ENCODE data around the gene VSTM2L. TPM values are rescaled to one million over a fixed set of nuclear protein-coding genes. Genes with fewer than 3 reads are reported as not detected.

The VSTM2L gene
- total and polyA plus RNA-seq, 2 of the 13 experiments (the other 11 are each of a cell fraction or from before 2014, with no cell fraction given), result not detected

- no peak overlapping the region for H3K4me2 ChIP-seq (ENCODE audit: low read depth, low read length)
- peaks cover 11 to 75% of the 10 kb centered on the region in 2 experiments for H3K27me3 ChIP-seq (ENCODE audit: control insufficient read depth in 1 of 2, insufficient read depth in 2 of 2, low read length in 2 of 2)
- H2AFZ ChIP-seq (ENCODE audit: low read length), result no peak overlapping the region
- ChIA-PET POLR2A (no interaction called here), CTCF (ENCODE audit: low intra/inter-chr PET ratio, low total read pairs) (no interaction called here)
- H3K27ac ChIP-seq (ENCODE audit: extremely low read length, insufficient read depth, low read length), result no peak overlapping the region
- H3K9ac ChIP-seq (ENCODE audit: insufficient read depth, low read depth, low read length), result no peak overlapping the region
- BruUV-seq (replicated peaks), result no TSS peak
- FAIRE-seq (no peak), DNase-seq (ENCODE audit: low spot score) (no peak), ATAC-seq (no peak)
- no peaks in the 10 kb centered on the region for H3K79me2 ChIP-seq (ENCODE audit: insufficient read depth, low read length)
- in situ Hi-C loops (cut with HindIII; ENCODE audit: extremely low pct_ligation_motif_present, low pct_unique_long_range_greater_than_20kb), result no loop called here
- no peaks in the 10 kb centered on the region for H3K9me3 ChIP-seq (ENCODE audit: low read length)
- 0 out of 2 replicates have a peak, but pooled peaks have one; percentile 18 for TF ChIP-seq DR1 (CRISPR knock-in tag; IDR thresholded peaks at IDR 0.05)
- TF ChIP-seq ZBTB44 (CRISPR knock-in tag; IDR thresholded peaks at IDR 0.05), result no peak
- no peak for TF ChIP-seq SNAPC2 (CRISPR knock-in tag; IDR thresholded peaks at IDR 0.05)
- intact Hi-C loops (cut with micrococcal nuclease; ENCODE audit: unreplicated experiment), result no loop called here
- peaks cover 30% of the 10 kb centered on the region for H3K4me1 ChIP-seq (ENCODE audit: insufficient read depth, low read length)
- no peaks in the 10 kb centered on the region for H4K20me1 ChIP-seq (ENCODE audit: insufficient read depth, low read length)
- H3K4me3 ChIP-seq (replicated peaks in 1 of 3; ENCODE audit: insufficient read depth in 1 of 3, low read depth in 2 of 3, low read length in 3 of 3), result no peak overlapping the region
- H3K36me3 ChIP-seq (replicated peaks in 1 of 2; ENCODE audit: control insufficient read depth in 1 of 2, insufficient read depth in 2 of 2, low read length in 2 of 2), result no peaks in the 10 kb centered on the region
- 45% methylated on average over 6 of the region's 6 CpGs for WGBS (ENCODE audit: low lambda C conversion rate)
These were observed 15.1 kb downstream of the VSTM2L start for GRCh38 chr20:37918035-37918434.

- no peak overlapping the region for H3K9ac ChIP-seq (ENCODE audit: insufficient read depth, low read depth, low read length)
- no TSS peak for BruUV-seq (replicated peaks)
- POLR2A ChIA-PET, result no interaction called here
- H3K9me3 ChIP-seq (ENCODE audit: low read length), result no peaks in the 10 kb centered on the region
- no peaks in the 10 kb centered on the region for H3K79me2 ChIP-seq (ENCODE audit: insufficient read depth, low read length)
- no peak overlapping the region for H3K4me3 ChIP-seq (replicated peaks in 1 of 3; ENCODE audit: insufficient read depth in 1 of 3, low read depth in 2 of 3, low read length in 3 of 3)
- H4K20me1 ChIP-seq (ENCODE audit: insufficient read depth, low read length), result no peaks in the 10 kb centered on the region
- WGBS (ENCODE audit: low lambda C conversion rate), result 7% methylated on average over 5 of the region's 5 CpGs
- intact Hi-C loops (cut with micrococcal nuclease; ENCODE audit: unreplicated experiment), result no loop called here
- FAIRE-seq (no peak), DNase-seq (ENCODE audit: low spot score) (no peak), ATAC-seq (no peak)
- H3K27me3 ChIP-seq (ENCODE audit: control insufficient read depth in 1 of 2, insufficient read depth in 2 of 2, low read length in 2 of 2), result peaks cover 9 to 67% of the 10 kb centered on the region in 2 experiments
- no peak overlapping the region for H3K27ac ChIP-seq (ENCODE audit: extremely low read length, insufficient read depth, low read length)
- CTCF ChIA-PET (ENCODE audit: low intra/inter-chr PET ratio, low total read pairs), result no interaction called here
- no peak overlapping the region for H2AFZ ChIP-seq (ENCODE audit: low read length)
- H3K4me1 ChIP-seq (ENCODE audit: insufficient read depth, low read length), result peaks cover 21% of the 10 kb centered on the region
- in situ Hi-C loops (cut with HindIII; ENCODE audit: extremely low pct_ligation_motif_present, low pct_unique_long_range_greater_than_20kb), result no loop called here
- no peak overlapping the region for H3K4me2 ChIP-seq (ENCODE audit: low read depth, low read length)
- TF ChIP-seq IRF9 (CRISPR knock-in tag; IDR thresholded peaks at IDR 0.05; ENCODE audit: borderline replicate concordance) (no peak), ZNF768 (CRISPR knock-in tag; IDR thresholded peaks at IDR 0.05) (peak; percentile 86)
- H3K36me3 ChIP-seq (replicated peaks in 1 of 2; ENCODE audit: control insufficient read depth in 1 of 2, insufficient read depth in 2 of 2, low read length in 2 of 2), result no peaks in the 10 kb centered on the region
These were observed 16.6 kb downstream of the VSTM2L start for GRCh38 chr20:37919389-37920040.

All from HepG2 (cell line).